Liver (tissue), 9 donors: ENCODE data around the gene PITPNC1. TPM values are rescaled to one million over a fixed set of nuclear protein-coding genes. Genes with fewer than 3 reads are reported as not detected.

Experiments used
- DNase-seq: peaks from one replicate; pipeline ENCODE4 v3.0.0-alpha.2; 2017; ENCODE audit warnings: low spot score
- H3K27ac ChIP-seq, 2 donors: one replicate each; pipeline ENCODE4 v1.7.0; 2013; ENCODE audit warnings: inconsistent platforms in 2 of 2, low read length in 2 of 2, control low read depth in 1 of 2, low read depth in 1 of 2, mild to moderate bottlenecking in 1 of 2
- H3K27me3 ChIP-seq, 4 donors: one replicate each; pipeline versions ENCODE4 v1.6.1 to v1.7.0; 2013; ENCODE audit warnings: low read length in 3 of 4, inconsistent platforms in 1 of 4, mild to moderate bottlenecking in 1 of 4, moderate library complexity in 1 of 4; ENCODE audit not compliant: control insufficient read depth in 4 of 4, insufficient read depth in 4 of 4
- H3K36me3 ChIP-seq, 4 donors: one replicate each; pipeline versions ENCODE4 v1.6.1 to v1.7.0; 2013; ENCODE audit warnings: low read length in 3 of 4, mild to moderate bottlenecking in 3 of 4, low read depth in 1 of 4, moderate library complexity in 1 of 4; ENCODE audit not compliant: control insufficient read depth in 4 of 4, insufficient read depth in 3 of 4
- H3K4me1 ChIP-seq, 4 donors: one replicate each; pipeline versions ENCODE4 v1.6.1 to v1.7.0; 2013; ENCODE audit warnings: low read length in 3 of 4, mild to moderate bottlenecking in 3 of 4, moderate library complexity in 1 of 4; ENCODE audit not compliant: control insufficient read depth in 4 of 4, insufficient read depth in 4 of 4
- H3K4me3 ChIP-seq, 3 donors: one replicate each; pipeline versions ENCODE4 v1.6.1 to v1.7.0; 2013; ENCODE audit warnings: low read length in 3 of 3, control low read depth in 1 of 3, low read depth in 1 of 3, mild to moderate bottlenecking in 1 of 3
- H3K9ac ChIP-seq, 2 donors: one replicate each; pipeline ENCODE4 v1.7.0; 2013; ENCODE audit warnings: low read length in 2 of 2, mild to moderate bottlenecking in 2 of 2, moderate library complexity in 2 of 2, control low read depth in 1 of 2, low read depth in 1 of 2
- H3K9me3 ChIP-seq, 4 donors: one replicate each; pipeline versions ENCODE4 v1.6.1 to v1.7.0; 2013; ENCODE audit warnings: low read length in 3 of 4; ENCODE audit not compliant: control insufficient read depth in 4 of 4
- EGR1 ChIP-seq, 2 donors: IDR thresholded peaks; 2 replicates each; pipeline ENCODE4 v1.6.1; 2016 to 2018; ENCODE audit warnings: antibody characterized with exemption in 2 of 2, low read depth in 2 of 2
- FOXA1 ChIP-seq: IDR thresholded peaks from 2 replicates; pipeline ENCODE4 v1.6.1; 2016; ENCODE audit warnings: antibody characterized with exemption
- FOXA2 ChIP-seq: IDR thresholded peaks from 2 replicates; pipeline ENCODE4 v1.6.1; 2016; ENCODE audit warnings: antibody characterized with exemption
- GABPA ChIP-seq, 2 donors: IDR thresholded peaks in 1 of 2; conservative IDR thresholded peaks in 1 of 2; 2 replicates each; pipeline ENCODE4 v1.6.1; 2016; ENCODE audit warnings: antibody characterized with exemption in 2 of 2, mild to moderate bottlenecking in 1 of 2, moderate library complexity in 1 of 2
- HNF4A ChIP-seq, 2 donors: conservative IDR thresholded peaks; 2 replicates each; pipeline ENCODE4 v1.6.1; 2016; ENCODE audit warnings: antibody characterized with exemption in 2 of 2, mild to moderate bottlenecking in 2 of 2
- HNF4G ChIP-seq: IDR thresholded peaks from 2 replicates; pipeline ENCODE4 v1.6.1; 2016; ENCODE audit warnings: antibody characterized with exemption
- JUND ChIP-seq, 2 donors: IDR thresholded peaks; 2 replicates each; pipeline ENCODE4 v1.6.1; 2016; ENCODE audit warnings: antibody characterized with exemption in 2 of 2
- NR2F2 ChIP-seq: IDR thresholded peaks from 2 replicates; pipeline ENCODE4 v1.6.1; 2016; ENCODE audit warnings: antibody characterized with exemption
- RAD21 ChIP-seq, 2 donors: IDR thresholded peaks; 2 replicates each; pipeline ENCODE4 v1.6.1; 2016; ENCODE audit warnings: antibody characterized with exemption in 2 of 2, mild to moderate bottlenecking in 2 of 2
- RXRA ChIP-seq, 2 donors: IDR thresholded peaks; 2 replicates each; pipeline ENCODE4 v1.6.1; 2017 to 2018; ENCODE audit warnings: antibody characterized with exemption in 2 of 2, mild to moderate bottlenecking in 1 of 2
- SP1 ChIP-seq: IDR thresholded peaks from 2 replicates; pipeline ENCODE4 v1.6.1; 2018; ENCODE audit warnings: antibody characterized with exemption, mild to moderate bottlenecking
- TAF1 ChIP-seq: conservative IDR thresholded peaks from 2 replicates; pipeline ENCODE4 v1.6.1; 2016; ENCODE audit warnings: antibody characterized with exemption, mild to moderate bottlenecking
- YY1 ChIP-seq: IDR thresholded peaks from 2 replicates; pipeline ENCODE4 v1.6.1; 2016; ENCODE audit warnings: antibody characterized with exemption, mild to moderate bottlenecking
- WGBS: extraction: QIAGEN DNeasy Blood & Tissue Kit; methylation state at CpG from one replicate; pipeline ENCODE4 v1.1.7; 2013; 5-methylcytosine and 5-hydroxymethylcytosine counted together
- polyA plus RNA-seq, 2 donors: library from polyadenylated mRNA; stranded (reverse) in 1 of 2; unstranded in 1 of 2; fragments of 200-250 nt in 1 of 2; fragments of >200 nt in 1 of 2; fragmentation: Nextera tagmentation in 1 of 2; extraction: Ambion mirVana in 1 of 2; gene quantifications; one replicate each; pipeline versions ENCODE4 v1.2.1 to v1.2.3, GENCODE V29; 2013 to 2015
- total RNA-seq, 2 donors: library from RNA; depleted of rRNA; stranded (reverse); fragments of >200 nt; gene quantifications; one replicate each; pipeline ENCODE4 v1.2.3, GENCODE V29; 2014
- TF ChIP-seq, protein P1 (sequence below): fragments of 150-350 bp; IDR thresholded peaks from 2 replicates; pipeline ENCODE4 v1.5.1; 2017; ENCODE audit warnings: improper control_type of control experiment, low read depth, low read length; ENCODE audit not compliant: missing input control
- TF ChIP-seq, protein P2 (sequence below): IDR thresholded peaks from 2 replicates; pipeline ENCODE4 v1.6.1; 2016; ENCODE audit warnings: antibody characterized with exemption
- TF ChIP-seq, protein P3 (sequence below): IDR thresholded peaks from 2 replicates; pipeline ENCODE4 v1.6.1; 2016; ENCODE audit warnings: antibody characterized with exemption
- TF ChIP-seq, protein P4 (sequence below): IDR thresholded peaks from 2 replicates; pipeline ENCODE4 v1.6.1; 2016; ENCODE audit warnings: antibody characterized with exemption
- TF ChIP-seq, protein P5 (sequence below): IDR thresholded peaks from 2 replicates; pipeline ENCODE4 v1.6.1; 2016; ENCODE audit warnings: antibody characterized with exemption, mild to moderate bottlenecking
- donor health status: healthy.
- donor health status: healthy.
- donor health status: healthy.
- donor health status: healthy.
- donor health status: healthy.

PITPNC1 gene
- total and polyA plus RNA-seq, 4 donors: 2.3 to 10.2 (median 5.7) TPM

DNA sequence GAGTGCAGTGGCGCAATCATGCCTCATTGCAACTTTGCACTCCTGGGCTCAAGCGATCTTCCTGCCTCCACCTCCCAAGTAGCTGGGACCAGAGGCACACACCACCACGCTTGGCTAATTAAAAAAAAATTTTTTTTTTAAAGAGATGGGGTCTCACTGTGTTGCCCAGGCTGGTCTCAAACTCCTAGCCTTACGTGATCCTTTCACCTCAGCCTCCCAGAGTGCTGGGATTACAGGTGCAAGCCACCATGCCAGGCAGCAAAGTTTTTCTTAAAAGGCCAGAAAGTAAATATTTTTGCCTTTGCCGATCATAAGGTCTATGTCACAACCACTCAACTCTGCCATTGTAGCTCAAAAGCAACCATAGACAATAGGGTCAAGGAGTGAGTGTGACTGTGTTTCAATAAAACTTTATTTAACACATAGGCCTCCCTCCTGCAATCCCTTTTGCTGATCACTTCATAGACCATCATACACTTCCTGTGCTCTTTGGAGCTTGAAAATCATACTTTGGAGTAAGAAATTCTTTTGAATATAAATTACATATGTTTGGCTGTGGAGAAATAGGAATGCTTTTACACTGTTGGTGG lies 48.6 kb downstream of the PITPNC1 start:
- Histone ChIP-seq H3K9ac (no peak overlapping the region), H3K27ac (no peak overlapping the region), H3K36me3 (no peaks in the 10 kb centered on the region), H3K4me1 (peaks cover 0 to 5% (median under 1%) of the 10 kb centered on the region in 4 donors), H3K9me3 (no peaks in the 10 kb centered on the region), H3K27me3 (no peaks in the 10 kb centered on the region), H3K4me3 (no peak overlapping the region)
- 96% methylated on average over 5 of the region's 5 CpGs for WGBS
- DNase-seq: no peak
- no peak for TF ChIP-seq JUND (IDR thresholded peaks at IDR 0.05)
- no peak for TF ChIP-seq RXRA (IDR thresholded peaks at IDR 0.05)
- TF ChIP-seq, protein P1, sequence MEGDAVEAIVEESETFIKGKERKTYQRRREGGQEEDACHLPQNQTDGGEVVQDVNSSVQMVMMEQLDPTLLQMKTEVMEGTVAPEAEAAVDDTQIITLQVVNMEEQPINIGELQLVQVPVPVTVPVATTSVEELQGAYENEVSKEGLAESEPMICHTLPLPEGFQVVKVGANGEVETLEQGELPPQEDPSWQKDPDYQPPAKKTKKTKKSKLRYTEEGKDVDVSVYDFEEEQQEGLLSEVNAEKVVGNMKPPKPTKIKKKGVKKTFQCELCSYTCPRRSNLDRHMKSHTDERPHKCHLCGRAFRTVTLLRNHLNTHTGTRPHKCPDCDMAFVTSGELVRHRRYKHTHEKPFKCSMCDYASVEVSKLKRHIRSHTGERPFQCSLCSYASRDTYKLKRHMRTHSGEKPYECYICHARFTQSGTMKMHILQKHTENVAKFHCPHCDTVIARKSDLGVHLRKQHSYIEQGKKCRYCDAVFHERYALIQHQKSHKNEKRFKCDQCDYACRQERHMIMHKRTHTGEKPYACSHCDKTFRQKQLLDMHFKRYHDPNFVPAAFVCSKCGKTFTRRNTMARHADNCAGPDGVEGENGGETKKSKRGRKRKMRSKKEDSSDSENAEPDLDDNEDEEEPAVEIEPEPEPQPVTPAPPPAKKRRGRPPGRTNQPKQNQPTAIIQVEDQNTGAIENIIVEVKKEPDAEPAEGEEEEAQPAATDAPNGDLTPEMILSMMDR: no peak
- no peak for TF ChIP-seq YY1
- TF ChIP-seq EGR1 (IDR thresholded peaks at IDR 0.05; ENCODE audit: low read depth in 2 of 2): no peak
- TF ChIP-seq, protein P2, sequence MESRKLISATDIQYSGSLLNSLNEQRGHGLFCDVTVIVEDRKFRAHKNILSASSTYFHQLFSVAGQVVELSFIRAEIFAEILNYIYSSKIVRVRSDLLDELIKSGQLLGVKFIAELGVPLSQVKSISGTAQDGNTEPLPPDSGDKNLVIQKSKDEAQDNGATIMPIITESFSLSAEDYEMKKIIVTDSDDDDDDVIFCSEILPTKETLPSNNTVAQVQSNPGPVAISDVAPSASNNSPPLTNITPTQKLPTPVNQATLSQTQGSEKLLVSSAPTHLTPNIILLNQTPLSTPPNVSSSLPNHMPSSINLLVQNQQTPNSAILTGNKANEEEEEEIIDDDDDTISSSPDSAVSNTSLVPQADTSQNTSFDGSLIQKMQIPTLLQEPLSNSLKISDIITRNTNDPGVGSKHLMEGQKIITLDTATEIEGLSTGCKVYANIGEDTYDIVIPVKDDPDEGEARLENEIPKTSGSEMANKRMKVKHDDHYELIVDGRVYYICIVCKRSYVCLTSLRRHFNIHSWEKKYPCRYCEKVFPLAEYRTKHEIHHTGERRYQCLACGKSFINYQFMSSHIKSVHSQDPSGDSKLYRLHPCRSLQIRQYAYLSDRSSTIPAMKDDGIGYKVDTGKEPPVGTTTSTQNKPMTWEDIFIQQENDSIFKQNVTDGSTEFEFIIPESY: no peak
- no peak for TF ChIP-seq HNF4A (conservative IDR thresholded peaks at IDR 0.05)
- no peak for TF ChIP-seq NR2F2
- TF ChIP-seq GABPA (IDR thresholded peaks at IDR 0.05 in 1 of 2, conservative IDR thresholded peaks at IDR 0.05 in 1 of 2): no peak
- TF ChIP-seq HNF4G: no peak
- TF ChIP-seq TAF1: no peak
- no peak for TF ChIP-seq RAD21 (IDR thresholded peaks at IDR 0.05)
- TF ChIP-seq, protein P3, sequence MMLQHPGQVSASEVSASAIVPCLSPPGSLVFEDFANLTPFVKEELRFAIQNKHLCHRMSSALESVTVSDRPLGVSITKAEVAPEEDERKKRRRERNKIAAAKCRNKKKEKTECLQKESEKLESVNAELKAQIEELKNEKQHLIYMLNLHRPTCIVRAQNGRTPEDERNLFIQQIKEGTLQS: no peak
- TF ChIP-seq SP1: no peak
- no peak for TF ChIP-seq FOXA2
- TF ChIP-seq, protein P4, sequence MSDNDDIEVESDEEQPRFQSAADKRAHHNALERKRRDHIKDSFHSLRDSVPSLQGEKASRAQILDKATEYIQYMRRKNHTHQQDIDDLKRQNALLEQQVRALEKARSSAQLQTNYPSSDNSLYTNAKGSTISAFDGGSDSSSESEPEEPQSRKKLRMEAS: no peak
- TF ChIP-seq, protein P5, sequence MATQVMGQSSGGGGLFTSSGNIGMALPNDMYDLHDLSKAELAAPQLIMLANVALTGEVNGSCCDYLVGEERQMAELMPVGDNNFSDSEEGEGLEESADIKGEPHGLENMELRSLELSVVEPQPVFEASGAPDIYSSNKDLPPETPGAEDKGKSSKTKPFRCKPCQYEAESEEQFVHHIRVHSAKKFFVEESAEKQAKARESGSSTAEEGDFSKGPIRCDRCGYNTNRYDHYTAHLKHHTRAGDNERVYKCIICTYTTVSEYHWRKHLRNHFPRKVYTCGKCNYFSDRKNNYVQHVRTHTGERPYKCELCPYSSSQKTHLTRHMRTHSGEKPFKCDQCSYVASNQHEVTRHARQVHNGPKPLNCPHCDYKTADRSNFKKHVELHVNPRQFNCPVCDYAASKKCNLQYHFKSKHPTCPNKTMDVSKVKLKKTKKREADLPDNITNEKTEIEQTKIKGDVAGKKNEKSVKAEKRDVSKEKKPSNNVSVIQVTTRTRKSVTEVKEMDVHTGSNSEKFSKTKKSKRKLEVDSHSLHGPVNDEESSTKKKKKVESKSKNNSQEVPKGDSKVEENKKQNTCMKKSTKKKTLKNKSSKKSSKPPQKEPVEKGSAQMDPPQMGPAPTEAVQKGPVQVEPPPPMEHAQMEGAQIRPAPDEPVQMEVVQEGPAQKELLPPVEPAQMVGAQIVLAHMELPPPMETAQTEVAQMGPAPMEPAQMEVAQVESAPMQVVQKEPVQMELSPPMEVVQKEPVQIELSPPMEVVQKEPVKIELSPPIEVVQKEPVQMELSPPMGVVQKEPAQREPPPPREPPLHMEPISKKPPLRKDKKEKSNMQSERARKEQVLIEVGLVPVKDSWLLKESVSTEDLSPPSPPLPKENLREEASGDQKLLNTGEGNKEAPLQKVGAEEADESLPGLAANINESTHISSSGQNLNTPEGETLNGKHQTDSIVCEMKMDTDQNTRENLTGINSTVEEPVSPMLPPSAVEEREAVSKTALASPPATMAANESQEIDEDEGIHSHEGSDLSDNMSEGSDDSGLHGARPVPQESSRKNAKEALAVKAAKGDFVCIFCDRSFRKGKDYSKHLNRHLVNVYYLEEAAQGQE: no peak
- no peak for TF ChIP-seq FOXA1
